NCI-H748 (cell line): ENCODE measurements around the gene FSCN2.

Source experiments
- DNase-seq: peaks from one replicate; lab custom pipeline; 2025; ENCODE audit not compliant: unreplicated experiment; lab: John Stamatoyannopoulos, UW

Gene FSCN2

GRCh38 chr17:81527591-81528383 lies at the start of gene FSCN2:
TSS of gene FSCN2 (plus strand) at chr17:81528377. CDS start at chr17:81528532, 155 bp downstream.
- DNase-seq: peak; percentile 30

DNA sequence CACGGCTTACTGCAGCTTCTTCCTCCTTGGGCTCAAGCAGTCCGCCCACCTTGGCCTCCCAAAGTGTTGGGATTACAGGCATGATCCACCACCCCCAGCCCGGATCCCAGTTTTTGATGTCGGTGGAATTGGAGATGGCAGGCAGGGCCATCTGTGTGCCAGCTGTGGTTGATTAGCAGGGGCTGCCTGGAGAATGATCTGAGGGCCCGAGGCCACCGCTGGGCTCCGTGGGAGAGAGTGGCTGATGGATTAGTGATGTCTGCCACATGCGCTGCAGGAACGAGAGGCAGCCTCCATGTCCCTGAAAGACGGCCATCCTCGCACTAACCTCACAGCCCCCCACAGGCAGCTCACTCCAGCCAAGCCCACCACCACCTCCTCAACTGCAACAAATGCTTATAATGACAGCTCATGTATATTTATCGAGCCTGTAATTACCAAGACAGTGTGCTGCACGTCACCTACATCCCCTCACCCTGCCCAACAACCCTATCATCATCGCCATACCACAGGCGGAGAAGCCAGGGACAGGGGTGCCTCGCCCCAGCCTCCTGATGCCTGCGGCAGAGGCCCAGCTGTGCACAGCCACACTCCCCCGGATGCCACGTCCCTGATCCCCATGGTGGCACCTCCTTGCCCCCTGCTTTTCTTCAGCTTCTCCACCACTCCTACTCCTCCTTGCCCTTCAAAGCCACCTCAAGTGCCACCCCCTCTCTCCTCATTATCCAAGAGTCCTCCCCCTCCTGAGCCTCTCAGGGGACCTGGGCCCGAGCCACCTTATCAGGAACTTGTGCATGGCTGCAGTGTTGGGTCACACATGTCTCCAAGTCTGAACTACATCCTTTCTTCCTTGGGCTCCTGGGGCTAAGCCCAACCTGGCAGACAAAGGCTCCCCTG lies 48.8 kb upstream of the FSCN2 start:
- no peak for DNase-seq

DNA sequence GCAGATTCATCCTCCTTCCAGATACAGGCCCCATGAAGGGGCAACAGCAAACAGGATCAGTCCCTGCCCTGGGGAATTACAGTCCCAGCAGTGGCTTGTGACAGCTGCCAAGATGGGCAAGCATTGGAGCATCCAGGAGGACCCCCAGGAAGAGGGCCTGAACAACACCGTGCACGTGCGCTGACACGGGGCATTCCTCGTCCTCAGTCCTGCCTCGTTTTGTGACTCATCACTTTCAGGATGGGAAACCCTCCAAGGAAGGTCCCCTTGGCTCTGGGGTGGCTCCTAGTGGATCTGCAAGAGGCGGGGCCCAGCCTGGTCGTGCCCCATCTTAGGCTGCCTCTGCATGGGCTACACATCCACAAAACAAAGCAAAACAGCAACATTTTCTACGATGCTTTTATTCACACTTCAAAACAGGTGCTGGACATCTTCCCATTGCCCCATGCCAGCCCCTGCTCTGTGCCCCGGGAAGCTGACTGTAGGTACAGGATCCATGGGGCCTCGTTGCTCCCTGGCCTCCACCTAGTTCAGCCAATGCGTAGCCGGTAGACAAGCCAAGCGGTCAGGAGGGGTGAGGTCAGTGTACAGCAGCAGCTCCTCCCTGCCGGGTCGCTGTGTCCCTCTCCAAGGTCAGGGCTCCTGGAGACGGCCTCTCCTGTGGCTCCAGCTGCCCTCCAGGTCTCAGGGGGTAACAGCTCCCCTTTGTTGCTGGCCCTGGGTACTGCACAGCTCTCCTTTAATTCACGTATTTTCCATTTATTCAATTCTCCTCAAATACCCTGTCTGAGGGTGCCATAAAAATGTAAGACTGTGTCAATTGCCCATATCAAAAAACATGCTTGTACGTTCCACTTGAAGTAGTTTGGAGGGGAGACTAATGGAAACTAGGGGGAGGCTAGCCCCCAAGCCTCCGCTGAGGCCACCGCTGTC lies 47.8 kb upstream of the FSCN2 start:
- DNase-seq: no peak

DNA sequence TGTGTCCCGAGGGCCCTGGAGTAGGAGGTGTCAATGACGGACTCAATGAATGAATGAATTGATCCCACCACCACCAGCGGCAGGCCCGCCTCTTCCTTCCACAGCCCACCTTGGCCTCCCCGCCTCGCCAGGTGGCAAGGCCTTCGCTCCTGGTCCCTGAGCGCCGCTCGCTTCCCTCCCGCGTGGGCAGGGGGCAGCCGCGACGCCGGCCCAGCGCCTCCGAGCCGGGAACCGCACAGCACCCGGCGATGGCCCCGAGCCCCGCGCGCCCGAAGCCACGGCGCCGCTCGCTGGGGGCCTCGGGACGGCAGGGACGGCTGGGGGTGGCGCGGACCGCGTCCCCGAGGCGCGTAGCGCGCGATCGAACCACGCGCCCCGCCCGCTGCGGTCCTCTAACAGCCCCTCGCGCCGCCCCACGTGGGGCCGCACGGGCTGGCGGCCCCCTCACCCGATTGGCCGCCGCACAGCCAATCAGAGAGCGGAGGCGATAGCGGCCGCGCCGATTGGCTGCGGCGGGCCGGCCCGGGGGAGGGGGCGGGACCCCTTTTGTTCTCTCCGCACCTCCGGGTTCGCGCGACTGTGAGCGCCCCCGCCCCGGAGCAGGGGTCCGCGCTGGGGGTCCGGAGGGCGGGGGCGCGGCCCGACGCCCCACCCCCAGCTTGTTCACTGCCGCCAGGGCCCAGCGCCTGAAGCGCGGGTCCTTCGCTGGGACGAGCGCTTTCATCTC lies 46.9 kb upstream of the FSCN2 start:
- peak; percentile 85 for DNase-seq

GRCh38 chr17:81481815-81482505 lies 46.2 kb upstream of the FSCN2 start:
- DNase-seq: no peak

DNA sequence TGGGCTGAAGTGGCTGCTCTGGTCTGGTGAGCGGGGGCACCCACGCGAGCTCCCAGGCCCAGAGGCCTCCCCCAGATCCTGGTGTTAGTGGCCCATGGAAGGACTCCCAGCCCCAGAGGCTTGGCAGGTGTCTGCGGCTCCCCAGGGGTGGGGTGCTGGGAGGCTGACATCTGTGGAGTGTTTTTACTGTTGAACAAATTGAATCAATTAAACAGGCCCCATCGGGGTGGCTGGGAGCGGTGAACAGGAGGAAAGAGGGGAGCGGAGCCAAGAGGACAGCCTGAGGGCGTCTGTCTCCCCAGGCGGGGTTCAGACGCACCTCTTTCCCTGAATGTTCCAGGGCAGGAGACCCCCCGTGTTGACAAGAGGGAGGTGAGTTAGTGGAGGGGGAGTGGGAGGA lies 45.5 kb upstream of the FSCN2 start:
- no peak for DNase-seq

GRCh38 chr17:81483085-81483861 lies 44.9 kb upstream of the FSCN2 start:
- no peak for DNase-seq

DNA sequence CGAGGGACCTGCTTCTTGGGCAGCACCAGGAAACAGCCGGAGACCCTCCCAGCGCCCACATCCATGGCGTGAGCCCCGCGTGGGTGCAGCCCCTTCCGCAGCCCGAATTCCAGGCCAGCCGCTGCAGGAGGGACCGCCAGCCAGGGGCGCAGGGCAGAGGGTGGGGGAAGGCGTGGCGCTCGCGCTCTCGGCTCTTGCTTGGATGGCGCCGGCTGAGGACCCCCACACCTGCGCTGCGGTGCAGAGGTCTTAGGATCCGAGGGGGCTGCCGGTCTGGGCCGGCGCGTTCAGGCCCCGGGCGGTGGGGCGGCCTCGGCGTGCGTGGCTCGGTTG lies 44.3 kb upstream of the FSCN2 start:
- no peak for DNase-seq

GRCh38 chr17:81484195-81484979 lies 43.8 kb upstream of the FSCN2 start:
- peak; percentile 92 for DNase-seq

- no peak for DNase-seq
Observed at GRCh38 chr17:81486199-81486810, 41.9 kb upstream of the FSCN2 start.

DNA sequence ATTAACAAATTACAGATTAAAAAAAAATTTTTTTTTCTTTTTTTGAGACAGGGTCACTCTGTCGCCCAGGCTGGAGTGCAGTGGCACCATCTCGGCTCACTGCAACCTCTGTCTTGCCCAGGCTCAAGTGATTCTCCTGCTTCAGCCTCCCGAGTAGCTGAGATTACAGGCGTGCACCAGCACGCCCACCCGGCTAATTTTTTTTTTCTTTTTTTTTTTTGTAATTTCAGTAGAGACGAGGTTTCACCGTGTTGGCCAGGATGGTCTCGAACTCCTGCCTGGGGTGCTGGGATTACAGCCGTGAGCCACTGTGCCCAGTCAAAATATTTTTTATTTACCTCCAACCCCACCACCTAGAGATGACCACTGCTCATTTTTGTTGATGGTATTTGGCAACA lies 41.1 kb upstream of the FSCN2 start:
- no peak for DNase-seq

DNA sequence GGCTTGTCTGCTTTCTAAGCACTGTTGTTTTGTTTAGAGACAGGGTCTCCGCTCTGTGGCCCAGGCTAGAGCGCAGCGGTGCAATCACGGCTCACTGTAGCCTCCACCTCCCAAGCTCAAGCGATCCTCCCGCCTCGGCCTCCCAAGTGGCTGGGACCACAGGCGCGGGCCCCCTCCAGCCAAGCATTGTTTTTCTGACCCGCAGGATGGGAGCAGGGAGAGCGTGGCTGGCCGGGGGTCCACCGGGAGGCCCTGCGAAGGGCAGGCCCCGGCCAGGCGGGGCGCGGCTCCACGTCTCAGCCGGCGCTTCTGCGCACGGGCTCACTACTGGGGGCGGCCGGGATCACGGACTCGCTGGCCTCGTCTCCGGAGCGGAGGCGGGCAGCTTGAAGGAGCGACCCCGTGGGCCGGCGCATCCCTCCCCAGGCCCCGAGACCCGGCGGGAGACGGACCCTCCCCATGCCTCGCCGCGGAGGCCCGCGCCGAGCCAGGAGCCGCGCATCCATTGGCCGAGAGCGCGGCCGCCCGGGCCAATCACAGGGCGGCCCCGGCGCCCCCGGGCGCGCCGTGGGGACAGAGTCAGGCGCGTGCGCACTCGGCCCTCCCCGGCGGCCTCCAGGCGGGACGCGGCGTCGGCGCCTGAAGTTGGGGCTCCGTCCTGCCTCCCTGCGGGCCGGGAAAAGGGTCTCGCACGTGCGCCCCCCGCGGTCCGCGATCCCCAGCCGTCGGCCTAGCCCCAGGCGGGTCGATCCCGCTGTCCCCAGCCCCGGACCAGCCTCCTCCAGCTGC lies 40.5 kb upstream of the FSCN2 start:
- peak; percentile 89 for DNase-seq

DNA sequence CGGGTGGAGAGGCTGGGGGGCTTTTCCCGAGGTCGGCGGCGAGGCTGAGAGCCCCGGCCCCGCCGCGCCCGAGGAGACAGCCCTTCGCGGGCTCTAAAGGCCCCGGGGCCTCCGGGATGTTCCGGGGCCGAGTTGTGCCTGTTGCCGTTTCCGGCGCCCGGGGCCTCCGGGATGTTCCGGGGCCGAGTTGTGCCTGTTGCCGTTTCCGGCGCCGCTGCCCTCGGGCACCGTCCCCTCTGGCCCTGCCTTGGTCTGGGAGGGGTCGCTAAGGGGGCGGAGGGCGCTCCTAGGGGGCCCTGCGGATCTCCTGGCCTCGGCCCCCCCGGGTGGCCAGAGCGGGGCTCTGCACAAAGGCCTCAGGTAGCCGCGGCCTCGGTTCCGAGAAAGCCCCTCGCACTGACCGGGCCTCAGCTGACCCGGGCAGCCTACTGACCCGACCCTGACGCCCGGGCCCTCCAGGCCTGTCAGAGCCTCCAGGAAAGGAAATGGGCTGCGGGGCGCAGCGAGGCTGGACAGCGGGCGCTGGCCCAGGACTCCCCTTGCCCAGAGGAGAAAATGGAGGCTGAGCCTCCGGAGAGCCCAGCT lies 39.8 kb upstream of the FSCN2 start:
- peak; percentile 42 for DNase-seq

DNA sequence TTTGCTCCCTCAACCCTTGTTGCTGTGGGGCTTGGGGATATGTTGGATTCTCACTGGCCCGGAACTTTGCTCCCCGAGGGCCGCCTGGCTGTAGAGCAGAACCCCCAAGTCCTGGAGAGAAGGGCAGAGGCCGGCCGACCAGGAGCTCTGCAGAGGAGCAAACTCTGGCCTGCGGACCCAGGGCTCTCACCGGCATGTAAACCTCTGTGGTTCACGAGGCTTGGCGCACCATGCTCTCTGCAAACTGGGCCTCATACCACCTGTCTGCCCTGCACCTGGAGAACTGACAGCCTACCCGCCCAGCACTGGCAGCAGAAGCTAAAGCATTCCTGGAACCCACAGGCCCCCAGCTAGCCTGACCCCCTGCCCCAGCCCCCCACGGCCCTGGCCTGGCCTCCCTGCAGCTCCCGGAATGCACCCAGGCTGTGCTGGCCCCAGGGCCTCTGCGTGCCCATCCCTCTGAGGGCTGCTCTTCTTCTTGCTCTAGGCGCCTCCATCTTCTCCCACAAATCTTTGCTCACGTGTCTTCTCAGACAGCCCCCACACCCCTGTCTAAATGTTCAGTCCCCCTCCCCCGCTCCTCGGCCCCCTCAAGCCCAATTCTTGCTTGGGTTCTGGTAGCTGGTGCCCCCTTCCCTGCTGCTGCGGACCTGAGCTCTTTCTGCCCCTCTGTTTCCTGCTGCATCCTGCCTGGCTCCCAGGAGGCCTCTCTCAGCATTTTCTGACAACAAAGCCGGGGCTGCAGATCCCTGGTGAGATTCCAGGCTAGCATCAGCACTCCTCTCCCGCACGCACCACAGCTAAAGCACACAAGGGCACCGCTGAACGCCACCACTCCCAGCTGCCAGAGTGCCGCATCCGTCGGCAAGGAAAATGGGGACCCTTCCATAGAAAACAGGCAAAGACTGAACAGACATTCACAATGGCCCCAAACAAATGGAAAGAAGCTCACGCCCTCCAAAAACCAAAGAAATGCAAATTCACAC lies 38.9 kb upstream of the FSCN2 start:
- no peak for DNase-seq
